K562 (cell line): ENCODE data around the gene RAB14. TPM values are rescaled to one million over a fixed set of nuclear protein-coding genes. Genes with fewer than 3 reads are reported as not detected.

ENCODE experiments used
- ARID2 ChIP-seq: fragments of 450-650 bp; IDR thresholded peaks from 2 replicates; pipeline ENCODE4 v1.6.1; 2017; ENCODE audit warnings: antibody characterized with exemption, mild to moderate bottlenecking
- ATF1 ChIP-seq, 2 experiments: fragments of 450-650 bp in 1 of 2; IDR thresholded peaks; 2 replicates each; pipeline ENCODE4 v1.6.1; 2016; ENCODE audit warnings: missing compliant biosample characterization in 1 of 2, missing genetic modification characterization in 1 of 2
- DNMT1 ChIP-seq: fragments of 450-650 bp; IDR thresholded peaks from 2 replicates; pipeline ENCODE4 v1.6.1; 2016; ENCODE audit warnings: antibody characterized with exemption, mild to moderate bottlenecking
- ELF4 ChIP-seq: fragments of 450-650 bp; formaldehyde crosslinking; IDR thresholded peaks from 2 replicates; pipeline ENCODE4 v1.4.0; 2022; ENCODE audit warnings: missing genetic modification characterization
- FOXK2 ChIP-seq, 2 experiments: fragments of 450-650 bp; IDR thresholded peaks in 1 of 2; conservative IDR thresholded peaks in 1 of 2; 2 replicates each; pipeline ENCODE4 v1.6.1; 2016; ENCODE audit warnings: low read depth in 2 of 2, mild to moderate bottlenecking in 1 of 2
- JUND ChIP-seq, 2 experiments: IDR thresholded peaks; 2 replicates in 1 of 2; 3 replicates in 1 of 2; pipeline ENCODE4 v1.6.1; 2011; ENCODE audit warnings: borderline replicate concordance in 2 of 2, low read depth in 2 of 2, low read length in 2 of 2, improper control_type of control experiment in 1 of 2, missing biosample characterization in 1 of 2, missing genetic modification characterization in 1 of 2, missing genetic modification reagents in 1 of 2
- KDM1A ChIP-seq, 2 experiments: fragments of 450-650 bp; IDR thresholded peaks; 2 replicates each; pipeline ENCODE4 v1.6.1; 2016; ENCODE audit warnings: mild to moderate bottlenecking in 2 of 2
- KDM4B ChIP-seq, 2 experiments: fragments of 450-650 bp in 1 of 2; sonication (generic) in 1 of 2; IDR thresholded peaks; 2 replicates each; pipeline ENCODE4 v1.6.1; 2016 to 2017; ENCODE audit warnings: borderline replicate concordance in 2 of 2, antibody characterized with exemption in 1 of 2, low read depth in 1 of 2, mild to moderate bottlenecking in 1 of 2
- KLF13 ChIP-seq: fragments of 450-650 bp; IDR thresholded peaks from 2 replicates; pipeline ENCODE4 v1.6.1; 2016; ENCODE audit warnings: missing genetic modification characterization, low read depth, mild to moderate bottlenecking, missing compliant biosample characterization, moderate library complexity, borderline replicate concordance
- LCOR ChIP-seq: sonication (generic); formaldehyde crosslinking; IDR thresholded peaks from 2 replicates; pipeline ENCODE4 v1.8.0; 2022; ENCODE audit warnings: mild to moderate bottlenecking, missing genetic modification reagents
- NCOA6 ChIP-seq: fragments of 450-650 bp; IDR thresholded peaks from 2 replicates; pipeline ENCODE4 v1.6.1; 2017; ENCODE audit warnings: mild to moderate bottlenecking
- NFATC3 ChIP-seq: fragments of 450-650 bp; IDR thresholded peaks from 2 replicates; pipeline ENCODE4 v1.6.1; 2017; ENCODE audit warnings: mild to moderate bottlenecking
- NFRKB ChIP-seq: fragments of 450-650 bp; IDR thresholded peaks from 2 replicates; pipeline ENCODE4 v1.6.1; 2016; ENCODE audit warnings: low read depth
- NR2C2 ChIP-seq, 2 experiments: fragments of 200-800 bp in 1 of 2; sonication (Bioruptor generic) in 1 of 2; sonication (generic) in 1 of 2; formaldehyde crosslinking in 1 of 2; IDR thresholded peaks; 2 replicates each; pipeline versions ENCODE4 v1.6.1 to v1.8.0; 2016 to 2022; ENCODE audit warnings: mild to moderate bottlenecking in 1 of 2, missing compliant biosample characterization in 1 of 2, missing genetic modification characterization in 1 of 2, missing genetic modification reagents in 1 of 2
- SIN3B ChIP-seq: fragments of 450-650 bp; IDR thresholded peaks from 2 replicates; pipeline ENCODE4 v1.6.1; 2017; ENCODE audit warnings: low read depth, mild to moderate bottlenecking, moderate library complexity
- ZBTB2 ChIP-seq: fragments of 450-650 bp; IDR thresholded peaks from 2 replicates; pipeline ENCODE4 v1.6.1; 2016; ENCODE audit warnings: antibody characterized with exemption
- ZC3H11A ChIP-seq: IDR thresholded peaks from 2 replicates; pipeline ENCODE4 v1.6.1; 2012; ENCODE audit warnings: low read depth, low read length, improper control_type of control experiment
- ZNF12 ChIP-seq: sonication (generic); formaldehyde crosslinking; IDR thresholded peaks from 2 replicates; pipeline ENCODE4 v1.4.0; 2020; ENCODE audit warnings: mild to moderate bottlenecking, missing genetic modification reagents
- ZNF140 ChIP-seq: fragments of 250-450 bp; sonication (Bioruptor Pico); IDR thresholded peaks from 2 replicates; pipeline ENCODE4 v1.8.0; 2021; ENCODE audit warnings: moderate library complexity, mild to moderate bottlenecking, inconsistent platforms
- polyA plus RNA-seq, 8 experiments: library from polyadenylated mRNA; depleted of rRNA in 4 of 8; stranded (reverse) in 5 of 8; unstranded in 3 of 8; fragments of >200 nt; fragmentation: Nextera tagmentation in 2 of 8; fragmentation: Illumina TruSeq in 1 of 8; extraction: Ambion mirVana in 2 of 8; extraction: Trizol in 1 of 8; gene quantifications; 2 replicates each; pipeline versions ENCODE4 v1.2.1 to v1.2.3, GENCODE V29; 2011 to 2014; ENCODE audit warnings: inconsistent platforms in 1 of 8, missing spikeins in 1 of 8
- total RNA-seq, 7 experiments: library from RNA; depleted of rRNA in 6 of 7; stranded (reverse); fragments of >200 nt in 6 of 7; fragmentation: Illumina TruSeq in 2 of 7; extraction: Trizol in 2 of 7; gene quantifications; 2 replicates each; pipeline versions ENCODE4 v1.2.1 to v1.2.3, GENCODE V29; 2011 to 2021; ENCODE audit warnings: low replicate concordance in 1 of 7
- TF ChIP-seq, protein P1 (sequence below): sonication (generic); formaldehyde crosslinking; IDR thresholded peaks from 2 replicates; pipeline ENCODE4 v1.8.0; 2022; ENCODE audit warnings: mild to moderate bottlenecking, missing genetic modification reagents, borderline replicate concordance

Gene RAB14
- total and polyA plus RNA-seq, 9 of the 15 experiments (the other 6 are each of a cell fraction or from before 2014, with no cell fraction given): 10.3 to 41.8 (median 20.9) TPM

GRCh38 chr9:121201738-121202533 lies at the start of gene RAB14 (continued):
- peak; percentile 39; the same call in 1 of the 2 replicates for TF ChIP-seq JUND (IDR thresholded peaks at IDR 0.05; ENCODE audit: borderline replicate concordance, low read depth, low read length)
- TF ChIP-seq JUND (tag; IDR thresholded peaks at IDR 0.05; ENCODE audit: borderline replicate concordance, low read depth, low read length): peak; percentile 67; the same call in 2 of the 3 replicates
- peak in 1 of 2 experiments; percentile 60; a peak in 3 of 4 replicates for TF ChIP-seq KDM1A (IDR thresholded peaks at IDR 0.05)
- peak; percentile 99 for TF ChIP-seq ZBTB2
- no peak for TF ChIP-seq ATF1 (CRISPR knock-in tag; IDR thresholded peaks at IDR 0.05)
- peak; percentile 54 for TF ChIP-seq ATF1 (tag; IDR thresholded peaks at IDR 0.05)
- TF ChIP-seq ZC3H11A: no peak
- no peak; the same call in 1 of the 2 replicates for TF ChIP-seq ELF4 (CRISPR knock-in tag)
- peak; percentile 66; the same call in 1 of the 2 replicates for TF ChIP-seq ARID2
- peak; percentile 90 for TF ChIP-seq NFRKB
- 0 out of 2 replicates have a peak, but pooled peaks have one; percentile 32 for TF ChIP-seq NCOA6
- peak in 1 of 2 experiments; percentile 81; a peak in 3 of 4 replicates for TF ChIP-seq FOXK2 (conservative IDR thresholded peaks at IDR 0.05 in 1 of 2, IDR thresholded peaks at IDR 0.05 in 1 of 2; ENCODE audit: low read depth in 2 of 2)
- peak in 1 of 2 experiments; percentile 90; a peak in 2 of 4 replicates for TF ChIP-seq KDM4B (IDR thresholded peaks at IDR 0.05; ENCODE audit: borderline replicate concordance in 2 of 2, low read depth in 1 of 2)
- 0 out of 2 replicates have a peak, but pooled peaks have one; percentile 21 for TF ChIP-seq KLF13 (tag)
- no peak for TF ChIP-seq NR2C2 (CRISPR knock-in tag; IDR thresholded peaks at IDR 0.05)
- TF ChIP-seq NR2C2 (tag; IDR thresholded peaks at IDR 0.05): peak; percentile 66; the same call in 1 of the 2 replicates
- peak; percentile 87 for TF ChIP-seq LCOR
- TF ChIP-seq ZNF12 (CRISPR knock-in tag): no peak
- TF ChIP-seq NFATC3: no peak
- no peak for TF ChIP-seq SIN3B
- TF ChIP-seq DNMT1: no peak
- no peak for TF ChIP-seq ZNF140
- TF ChIP-seq, protein P1, sequence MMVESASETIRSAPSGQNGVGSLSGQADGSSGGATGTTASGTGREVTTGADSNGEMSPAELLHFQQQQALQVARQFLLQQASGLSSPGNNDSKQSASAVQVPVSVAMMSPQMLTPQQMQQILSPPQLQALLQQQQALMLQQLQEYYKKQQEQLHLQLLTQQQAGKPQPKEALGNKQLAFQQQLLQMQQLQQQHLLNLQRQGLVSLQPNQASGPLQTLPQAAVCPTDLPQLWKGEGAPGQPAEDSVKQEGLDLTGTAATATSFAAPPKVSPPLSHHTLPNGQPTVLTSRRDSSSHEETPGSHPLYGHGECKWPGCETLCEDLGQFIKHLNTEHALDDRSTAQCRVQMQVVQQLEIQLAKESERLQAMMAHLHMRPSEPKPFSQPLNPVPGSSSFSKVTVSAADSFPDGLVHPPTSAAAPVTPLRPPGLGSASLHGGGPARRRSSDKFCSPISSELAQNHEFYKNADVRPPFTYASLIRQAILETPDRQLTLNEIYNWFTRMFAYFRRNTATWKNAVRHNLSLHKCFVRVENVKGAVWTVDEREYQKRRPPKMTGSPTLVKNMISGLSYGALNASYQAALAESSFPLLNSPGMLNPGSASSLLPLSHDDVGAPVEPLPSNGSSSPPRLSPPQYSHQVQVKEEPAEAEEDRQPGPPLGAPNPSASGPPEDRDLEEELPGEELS (CRISPR knock-in tag): no peak
